ENCODE data around the gene NUP205.

NUP205 gene

GRCh38 chr7:135538376-135538775 is 19.3 kb upstream of the NUP205 start:
- H3K36me3 ChIP-seq (ENCODE audit: insufficient read depth, low read length): no peaks in the 10 kb centered on the region
- ATAC-seq (ENCODE audit: insufficient read depth, low read depth) (no peak), DNase-seq (no peak)
- H3K9ac ChIP-seq (ENCODE audit: low read depth, low read length): no peak overlapping the region
- H2AFZ ChIP-seq (ENCODE audit: low read depth, low read length): no peak overlapping the region
- peaks cover 4% of the 10 kb centered on the region for H3K27me3 ChIP-seq (ENCODE audit: insufficient read depth, low read length, poor library complexity)
- H3K4me2 ChIP-seq (ENCODE audit: insufficient read depth, low read length): no peak overlapping the region
- H3K9me3 ChIP-seq (ENCODE audit: insufficient read depth, low read length, severe bottlenecking): no peaks in the 10 kb centered on the region
- TF ChIP-seq CTCF (IDR thresholded peaks at IDR 0.05; ENCODE audit: borderline replicate concordance, extremely low read depth, low read length, poor library complexity, severe bottlenecking): no peak
- no peak for TF ChIP-seq EZH2 (IDR thresholded peaks at IDR 0.05; ENCODE audit: borderline replicate concordance, low read depth, low read length, severe bottlenecking)
- H3K27ac ChIP-seq (ENCODE audit: low read length): no peak overlapping the region
- H4K20me1 ChIP-seq (ENCODE audit: insufficient read depth, low read length): no peaks in the 10 kb centered on the region
- no peaks in the 10 kb centered on the region for H3K4me1 ChIP-seq (ENCODE audit: insufficient read depth, low read length)
- H3K4me3 ChIP-seq (ENCODE audit: low read depth in 1 of 2, low read length in 2 of 2): no peak overlapping the region
- no peaks in the 10 kb centered on the region for H3K79me2 ChIP-seq (ENCODE audit: insufficient read depth, low read length)

- DNase-seq: no peak
- Histone ChIP-seq H3K36me3 (ENCODE audit: insufficient read depth, low read length) (no peaks in the 10 kb centered on the region), H3K4me1 (ENCODE audit: insufficient read depth, low read length) (no peaks in the 10 kb centered on the region)
Measured at GRCh38 chr7:135539629-135540028, 18.1 kb upstream of the NUP205 start.

GRCh38 chr7:135541029-135541428 is 16.7 kb upstream of the NUP205 start:
- no peak overlapping the region for H3K4me2 ChIP-seq (ENCODE audit: insufficient read depth, low read length)
- no peak for TF ChIP-seq CTCF (IDR thresholded peaks at IDR 0.05; ENCODE audit: borderline replicate concordance, extremely low read depth, low read length, poor library complexity, severe bottlenecking)
- TF ChIP-seq EZH2 (IDR thresholded peaks at IDR 0.05; ENCODE audit: borderline replicate concordance, low read depth, low read length, severe bottlenecking): no peak
- H3K4me1 ChIP-seq (ENCODE audit: insufficient read depth, low read length): no peaks in the 10 kb centered on the region
- H3K27ac ChIP-seq (ENCODE audit: low read length): no peak overlapping the region
- no peaks in the 10 kb centered on the region for H3K79me2 ChIP-seq (ENCODE audit: insufficient read depth, low read length)
- H3K36me3 ChIP-seq (ENCODE audit: insufficient read depth, low read length): no peaks in the 10 kb centered on the region
- no peak overlapping the region for H3K9ac ChIP-seq (ENCODE audit: low read depth, low read length)
- H2AFZ ChIP-seq (ENCODE audit: low read depth, low read length): no peak overlapping the region
- no peak overlapping the region for H3K4me3 ChIP-seq (ENCODE audit: low read depth in 1 of 2, low read length in 2 of 2)
- DNase-seq (no peak), ATAC-seq (ENCODE audit: insufficient read depth, low read depth) (no peak)
- no peaks in the 10 kb centered on the region for H3K9me3 ChIP-seq (ENCODE audit: insufficient read depth, low read length, severe bottlenecking)
- H4K20me1 ChIP-seq (ENCODE audit: insufficient read depth, low read length): no peaks in the 10 kb centered on the region
- peaks cover 4% of the 10 kb centered on the region for H3K27me3 ChIP-seq (ENCODE audit: insufficient read depth, low read length, poor library complexity)

More at GRCh38 chr7:135539629-135540028, 18.1 kb upstream of the NUP205 start:
- no peaks in the 10 kb centered on the region for H4K20me1 ChIP-seq (ENCODE audit: insufficient read depth, low read length)
- no peak overlapping the region for H3K4me2 ChIP-seq (ENCODE audit: insufficient read depth, low read length)
- no peak overlapping the region for H3K4me3 ChIP-seq (ENCODE audit: low read depth in 1 of 2, low read length in 2 of 2)
- H2AFZ ChIP-seq (ENCODE audit: low read depth, low read length): no peak overlapping the region
- no peak overlapping the region for H3K9ac ChIP-seq (ENCODE audit: low read depth, low read length)
- H3K27me3 ChIP-seq (ENCODE audit: insufficient read depth, low read length, poor library complexity): peaks cover 4% of the 10 kb centered on the region
- no peak for ATAC-seq (ENCODE audit: insufficient read depth, low read depth)
- no peak overlapping the region for H3K27ac ChIP-seq (ENCODE audit: low read length)
- no peaks in the 10 kb centered on the region for H3K79me2 ChIP-seq (ENCODE audit: insufficient read depth, low read length)
- no peaks in the 10 kb centered on the region for H3K9me3 ChIP-seq (ENCODE audit: insufficient read depth, low read length, severe bottlenecking)
- TF ChIP-seq CTCF (IDR thresholded peaks at IDR 0.05; ENCODE audit: borderline replicate concordance, extremely low read depth, low read length, poor library complexity, severe bottlenecking) (no peak), EZH2 (IDR thresholded peaks at IDR 0.05; ENCODE audit: borderline replicate concordance, low read depth, low read length, severe bottlenecking) (no peak)

GRCh38 chr7:135550196-135550595 is 7.5 kb upstream of the NUP205 start:
- no peaks in the 10 kb centered on the region for H3K9me3 ChIP-seq (ENCODE audit: insufficient read depth, low read length, severe bottlenecking)

More at GRCh38 chr7:135550196-135550595, 7.5 kb upstream of the NUP205 start:
- Histone ChIP-seq H4K20me1 (ENCODE audit: insufficient read depth, low read length) (no peaks in the 10 kb centered on the region), H3K36me3 (ENCODE audit: insufficient read depth, low read length) (no peaks in the 10 kb centered on the region), H3K4me1 (ENCODE audit: insufficient read depth, low read length) (no peaks in the 10 kb centered on the region), H2AFZ (ENCODE audit: low read depth, low read length) (no peak overlapping the region), H3K27me3 (ENCODE audit: insufficient read depth, low read length, poor library complexity) (no peaks in the 10 kb centered on the region), H3K4me3 (ENCODE audit: low read depth in 1 of 2, low read length in 2 of 2) (no peak overlapping the region), H3K4me2 (ENCODE audit: insufficient read depth, low read length) (no peak overlapping the region), H3K27ac (ENCODE audit: low read length) (no peak overlapping the region), H3K79me2 (ENCODE audit: insufficient read depth, low read length) (no peaks in the 10 kb centered on the region), H3K9ac (ENCODE audit: low read depth, low read length) (no peak overlapping the region)
- no peak for ATAC-seq (ENCODE audit: insufficient read depth, low read depth)
- DNase-seq: no peak
- no peak for TF ChIP-seq EZH2 (IDR thresholded peaks at IDR 0.05; ENCODE audit: borderline replicate concordance, low read depth, low read length, severe bottlenecking)
- TF ChIP-seq CTCF (IDR thresholded peaks at IDR 0.05; ENCODE audit: borderline replicate concordance, extremely low read depth, low read length, poor library complexity, severe bottlenecking): no peak

Data from DND-41 (cell line).